Upper lobe of left lung (tissue), 4 donors: Measurements from ENCODE around the gene CALN1.

Source experiments
- EP300 ChIP-seq, 4 donors: sonication (generic); formaldehyde crosslinking; IDR thresholded peaks; one replicate each; pipeline ENCODE4 v1.5.1; 2017; ENCODE audit warnings: antibody characterized with exemption in 4 of 4, control low read depth in 2 of 4
- POLR2A ChIP-seq, 4 donors: fragments of 450-650 bp; IDR thresholded peaks; one replicate each; pipeline ENCODE4 v1.5.1; 2016 to 2017; ENCODE audit warnings: antibody characterized with exemption in 4 of 4, mild to moderate bottlenecking in 2 of 4

GRCh38 chr7:71775648-71776047 is 636.5 kb downstream of the CALN1 start:
- TF ChIP-seq POLR2A (IDR thresholded peaks at IDR 0.05) (no peak), EP300 (IDR thresholded peaks at IDR 0.05) (no peak)
